Endothelial cell of hepatic sinusoid (primary cell): ENCODE measurements around the gene TCEANC2.
"Not testable (repeated sequence)": the region's sequence is repeated elsewhere in the genome, so short reads cannot be mapped to it uniquely, and the experiment has no call there.

Source experiments
- in situ Hi-C: cut with HindIII; loops from 2 replicates; pipeline ENCODE4 v1.10.0; 2017; ENCODE audit warnings: low sequenced_read_pairs

The TCEANC2 gene

DNA sequence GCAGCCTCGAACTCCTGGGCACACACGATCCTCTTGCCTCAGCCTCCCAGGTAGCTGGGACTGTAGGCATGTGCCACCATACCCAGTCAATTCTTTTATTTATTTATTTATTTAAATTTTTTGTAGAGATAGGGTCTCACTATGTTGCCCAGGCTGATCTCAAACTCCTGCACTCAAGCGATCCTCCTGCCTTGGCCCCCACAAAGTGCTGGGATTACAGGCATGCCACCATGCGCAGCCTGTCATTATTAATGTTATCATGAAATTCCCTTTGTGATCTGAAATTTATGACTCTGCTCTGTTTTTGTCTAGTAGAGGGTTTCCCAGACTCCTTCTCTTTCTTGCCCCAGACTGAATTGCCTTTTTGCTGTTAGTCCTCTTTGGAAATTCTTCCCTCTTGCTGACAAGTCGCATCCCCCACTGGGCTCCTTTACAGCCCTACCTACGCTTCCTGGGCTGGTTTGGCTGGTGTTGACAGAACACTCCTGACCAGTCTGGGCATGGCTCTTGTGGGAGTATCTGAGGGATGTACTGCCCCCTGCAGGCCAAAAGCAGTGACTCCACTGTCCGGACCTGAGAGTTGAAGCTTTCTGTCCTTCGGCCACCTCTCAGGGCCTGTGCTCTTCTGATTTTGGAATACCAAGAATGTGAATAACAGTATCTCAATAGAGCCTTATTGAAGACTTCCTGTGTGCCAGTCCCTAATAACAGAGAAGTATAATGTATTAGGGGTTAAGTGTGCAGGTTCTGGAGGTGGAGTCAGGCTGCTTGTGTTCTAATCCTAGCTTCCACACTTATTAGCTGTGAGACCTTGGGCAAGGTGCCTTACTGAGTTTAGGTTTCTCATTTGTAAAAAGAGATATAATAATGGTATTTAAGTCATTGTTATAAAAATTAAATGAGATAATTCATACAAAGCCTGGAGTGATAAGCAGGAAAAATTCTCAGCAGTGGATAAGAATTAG, 28.2 kb downstream of the TCEANC2 start:
- in situ Hi-C loops, result no loop called here

- in situ Hi-C loops, result no loop called here
These were observed 31.4 kb downstream of the TCEANC2 start for GRCh38 chr1:54084794-54085193.

GRCh38 chr1:54086754-54087153, 33.3 kb downstream of the TCEANC2 start:
- in situ Hi-C loops, result no loop called here

- in situ Hi-C loops, result no loop called here
These were observed 35.0 kb downstream of the TCEANC2 start for GRCh38 chr1:54088385-54088784.

GRCh38 chr1:54091666-54092065, 38.3 kb downstream of the TCEANC2 start:
- in situ Hi-C loops, result loop anchor here (5.0 kb wide), 2 partner anchors 49 to 81 kb away; no protein-coding TSS in a partner anchor

- in situ Hi-C loops, result loop anchor here (5.0 kb wide), 2 partner anchors 52 to 78 kb away; no protein-coding TSS in a partner anchor
These were observed 40.8 kb downstream of the TCEANC2 start for GRCh38 chr1:54094001-54094729.

DNA sequence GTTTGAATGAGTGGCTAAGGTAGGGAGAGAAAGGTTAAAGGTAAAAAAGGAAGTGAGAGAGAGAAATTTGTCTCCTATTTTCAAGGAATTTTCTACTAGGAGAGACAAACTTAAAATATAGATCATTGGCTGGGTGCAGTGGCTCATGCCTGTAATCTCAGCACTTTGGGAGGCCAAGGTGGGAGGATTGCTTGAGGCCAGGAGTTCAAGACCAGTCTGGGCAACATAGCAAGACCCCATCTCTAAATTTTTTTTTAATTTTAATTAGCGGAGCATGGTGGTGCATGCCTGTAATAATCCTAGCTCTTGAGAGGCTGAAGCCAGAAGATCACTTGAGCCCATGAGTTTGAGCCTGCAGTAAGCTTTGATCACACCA, 41.3 kb downstream of the TCEANC2 start:
- in situ Hi-C loops, result loop anchor here (5.0 kb wide), 3 partner anchors 52 to 92 kb away; no protein-coding TSS in a partner anchor

DNA sequence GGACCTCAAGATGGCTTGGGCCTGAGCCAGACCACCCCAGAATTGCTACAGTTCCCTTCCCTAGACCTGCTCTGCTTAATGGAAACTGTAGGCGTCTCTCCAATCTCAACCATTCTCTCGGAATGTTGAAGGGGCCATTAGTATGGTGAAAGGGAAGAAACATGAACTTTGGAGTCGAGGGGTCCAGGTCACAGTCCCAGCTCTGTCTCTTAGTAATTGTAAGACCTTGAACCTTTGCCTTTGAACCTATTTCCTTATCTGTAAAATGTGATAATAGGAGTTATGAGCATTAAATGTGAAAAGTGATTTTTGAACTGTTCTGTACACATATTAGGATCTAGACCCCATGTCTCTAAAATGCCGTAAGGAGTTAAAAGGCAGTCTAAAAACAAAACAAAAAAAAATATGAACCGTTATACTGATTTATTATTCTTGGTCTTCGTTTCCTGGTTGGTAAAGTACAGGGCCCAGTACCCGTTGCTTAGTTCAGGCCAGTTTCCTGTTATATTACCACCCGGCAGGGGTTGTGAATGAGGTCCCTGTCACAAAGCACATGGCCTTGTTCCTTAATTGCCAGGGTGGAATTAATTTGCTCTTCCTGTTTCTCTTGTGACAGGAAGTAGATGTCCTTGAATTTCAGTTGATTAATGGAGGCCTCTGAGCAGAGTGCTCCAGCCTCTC, 42.3 kb downstream of the TCEANC2 start:
- in situ Hi-C loops, result loop anchor here (5.0 kb wide), 1 partner anchor 93 kb away; no protein-coding TSS in a partner anchor

GRCh38 chr1:54096227-54096876, 42.9 kb downstream of the TCEANC2 start:
- in situ Hi-C loops, result loop anchor here (5.0 kb wide), 1 partner anchor 94 kb away; no protein-coding TSS in a partner anchor

- in situ Hi-C loops, result loop anchor here (5.0 kb wide), 1 partner anchor 95 kb away; no protein-coding TSS in a partner anchor
These were observed 43.5 kb downstream of the TCEANC2 start for GRCh38 chr1:54096877-54097240.

GRCh38 chr1:54099061-54099610, 45.7 kb downstream of the TCEANC2 start:
- in situ Hi-C loops, result loop anchor here (5.0 kb wide), 1 partner anchor 97 kb away; no protein-coding TSS in a partner anchor

- in situ Hi-C loops, result no loop called here
These were observed 47.1 kb downstream of the TCEANC2 start for GRCh38 chr1:54100500-54100899.

DNA sequence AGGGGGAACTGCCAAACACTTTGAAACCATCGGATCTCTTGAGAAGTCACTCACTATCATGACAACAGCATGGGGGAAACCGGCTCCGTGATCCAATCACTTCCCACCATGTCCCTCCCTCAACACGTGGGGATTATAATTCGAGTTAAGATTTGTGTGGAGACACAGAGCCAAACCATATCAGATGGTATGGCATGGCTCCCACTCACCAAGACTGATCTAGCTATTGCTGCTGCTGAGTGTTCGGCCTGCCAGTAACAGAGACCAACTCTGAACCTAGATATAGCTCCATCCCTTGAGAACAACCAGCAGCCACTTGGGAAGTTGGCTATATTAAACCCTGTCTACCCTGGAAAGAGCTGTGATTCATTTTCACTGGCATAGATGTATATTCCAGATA, 50.0 kb downstream of the TCEANC2 start:
- in situ Hi-C loops, result no loop called here

- in situ Hi-C loops, result not testable (repeated sequence)
These were observed 51.2 kb downstream of the TCEANC2 start for GRCh38 chr1:54104613-54105012.

- in situ Hi-C loops, result no loop called here
These were observed 51.7 kb downstream of the TCEANC2 start for GRCh38 chr1:54105080-54105479.

GRCh38 chr1:54105736-54106269, 52.4 kb downstream of the TCEANC2 start:
- in situ Hi-C loops, result no loop called here

DNA sequence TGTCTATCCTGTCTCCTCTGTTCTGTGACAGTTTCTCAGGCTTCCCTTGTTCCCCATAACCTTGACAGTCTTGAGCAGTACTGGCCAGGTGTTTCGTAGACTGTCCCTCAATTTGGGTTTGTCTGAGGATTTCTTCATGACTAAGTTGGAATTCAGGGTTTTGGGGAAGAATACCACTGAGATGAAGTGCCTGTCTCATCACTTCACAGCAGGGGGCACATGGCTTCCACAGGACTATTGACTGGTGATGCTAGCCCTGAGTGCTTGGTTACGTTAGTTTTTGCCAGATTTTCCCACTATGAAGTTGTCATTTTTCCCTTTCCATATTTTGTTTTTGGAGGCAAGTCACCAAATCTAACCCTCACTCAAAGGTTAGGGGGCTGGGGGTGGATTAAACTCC, 53.7 kb downstream of the TCEANC2 start:
- in situ Hi-C loops, result no loop called here

DNA sequence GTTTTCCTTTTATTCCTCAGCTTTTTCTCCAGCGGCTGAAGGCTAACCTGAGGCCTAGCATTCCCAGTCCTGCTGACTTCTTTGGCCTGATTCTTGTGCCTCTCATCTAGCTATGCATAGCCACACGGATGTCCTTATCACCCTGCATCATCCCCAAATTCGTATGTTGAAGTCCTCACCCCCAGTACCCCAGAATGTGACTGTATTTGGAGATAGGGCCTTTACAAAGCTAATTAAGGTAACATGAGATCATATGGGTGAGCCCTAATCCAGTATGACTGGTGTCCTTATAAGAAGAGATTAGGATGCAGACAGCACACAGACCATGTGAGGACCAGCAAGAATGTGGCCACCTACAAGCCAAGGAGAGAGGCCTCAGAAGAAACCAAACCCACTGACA, 54.7 kb downstream of the TCEANC2 start:
- in situ Hi-C loops, result no loop called here

DNA sequence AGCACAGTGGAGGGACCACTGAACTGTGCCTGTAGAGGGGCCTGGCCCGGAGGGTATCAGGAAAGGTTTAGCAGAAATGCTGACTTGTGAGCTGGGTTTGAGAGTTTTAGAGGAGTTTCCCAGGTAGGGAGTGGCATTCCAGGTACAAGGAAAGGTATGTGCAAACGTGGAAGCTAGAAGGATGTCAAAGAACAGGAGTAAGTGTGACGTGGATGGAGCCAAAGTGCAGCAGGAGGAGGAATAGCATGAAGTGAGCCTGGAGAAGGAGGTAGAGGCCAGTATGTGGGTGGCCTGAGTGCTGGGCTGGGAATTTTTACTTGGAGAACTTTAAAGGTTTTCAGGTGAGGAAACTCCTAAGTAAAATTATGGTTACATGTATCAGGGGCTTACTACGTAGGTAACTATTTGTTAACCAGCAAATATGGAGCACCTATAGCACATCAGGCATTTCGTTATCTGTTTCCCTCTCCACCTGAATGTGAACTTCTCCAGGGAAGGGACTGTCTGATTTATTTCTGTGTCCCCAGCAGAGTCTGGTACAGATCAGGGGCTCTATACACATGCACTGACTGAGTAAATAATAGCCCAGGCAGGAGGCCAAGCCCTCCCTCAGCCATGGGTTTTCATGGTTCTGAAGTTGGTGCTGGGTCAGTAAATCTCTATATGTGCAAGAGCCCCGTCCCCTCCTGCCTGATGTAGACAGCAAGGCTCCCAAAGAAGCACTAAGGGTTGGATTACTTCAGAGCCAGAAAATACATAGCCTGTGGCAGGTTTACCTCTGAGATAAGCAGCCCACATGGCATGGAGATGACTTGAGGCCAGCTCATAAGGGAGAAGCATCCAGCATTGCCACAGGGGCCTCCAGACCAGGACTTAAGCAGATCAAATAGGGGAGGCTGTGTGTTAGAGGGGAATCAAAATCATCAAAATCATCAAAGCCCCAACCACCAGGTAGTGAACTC, 56.0 kb downstream of the TCEANC2 start:
- in situ Hi-C loops, result loop anchor here (5.0 kb wide), 1 partner anchor 37 kb away; no protein-coding TSS in a partner anchor
